ENCODE data around the gene NT5C3A.
A peak's percentile ranks its signal among the peaks of the same experiment; 100 is the strongest.
"Not testable (repeated sequence)": the region's sequence is repeated elsewhere in the genome, so short reads cannot be mapped to it uniquely, and the experiment has no call there.

Gene NT5C3A

DNA sequence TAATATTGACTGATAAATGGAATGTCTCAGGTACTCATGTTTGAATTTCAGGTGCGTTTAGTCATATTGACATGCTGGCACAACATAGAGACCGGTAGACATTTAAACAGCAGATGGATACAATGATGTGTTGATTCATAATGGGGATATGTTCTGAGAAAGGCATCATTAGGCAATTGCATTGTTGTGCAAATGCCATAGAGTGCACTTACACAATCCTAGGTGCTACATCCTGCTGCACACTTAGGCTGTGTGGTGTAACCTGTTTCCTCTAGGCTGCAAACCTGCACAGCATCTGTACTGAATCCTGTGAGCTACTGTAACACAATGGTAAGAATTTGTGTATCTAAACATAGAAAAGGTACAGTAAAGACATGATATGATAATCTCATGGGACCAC is 85.4 kb downstream of the NT5C3A start:
- H3K4me2 ChIP-seq (ENCODE audit: low read length); H3K79me2 ChIP-seq (ENCODE audit: control insufficient read depth, insufficient read depth, low read length); H3K36me3 ChIP-seq (ENCODE audit: control insufficient read depth, insufficient read depth, low read length); H3K27ac ChIP-seq (ENCODE audit: low read depth, low read length); H3K4ac ChIP-seq (ENCODE audit: low read depth, low read length); H3K56ac ChIP-seq (ENCODE audit: low read length); DNase-seq; H3K4me1 ChIP-seq (ENCODE audit: control insufficient read depth, low read depth, low read length); H3K18ac ChIP-seq (ENCODE audit: low read length); H2BK15ac ChIP-seq (replicated peaks; ENCODE audit: low read depth); H2AK5ac ChIP-seq (ENCODE audit: low read length); H3K4me3 ChIP-seq (ENCODE audit: low read length); H4K8ac ChIP-seq (ENCODE audit: low read depth, low read length); H2BK5ac ChIP-seq (ENCODE audit: low read length); H3K9ac ChIP-seq (ENCODE audit: low read length); H3K23ac ChIP-seq (ENCODE audit: low read length); H3K27me3 ChIP-seq (ENCODE audit: insufficient read depth, low read length, poor library complexity); H3K79me1 ChIP-seq (ENCODE audit: low read length); H2BK120ac ChIP-seq (ENCODE audit: low read depth, low read length); H4K5ac ChIP-seq (ENCODE audit: low read length): not testable (repeated sequence)
- WGBS (ENCODE audit: extremely low coverage, insufficient coverage, low lambda C conversion rate) = no CpG with 5 or more reads among the region's 2 CpGs

- not testable (repeated sequence) for H3K4me2 ChIP-seq (ENCODE audit: low read length); H4K5ac ChIP-seq (ENCODE audit: low read length); H3K27ac ChIP-seq (ENCODE audit: low read depth, low read length); H3K4me1 ChIP-seq (ENCODE audit: control insufficient read depth, low read depth, low read length); H3K4me3 ChIP-seq (ENCODE audit: low read length); H2BK120ac ChIP-seq (ENCODE audit: low read depth, low read length); H3K9ac ChIP-seq (ENCODE audit: low read length); H3K79me2 ChIP-seq (ENCODE audit: control insufficient read depth, insufficient read depth, low read length); H3K27me3 ChIP-seq (ENCODE audit: insufficient read depth, low read length, poor library complexity); H3K79me1 ChIP-seq (ENCODE audit: low read length); H3K18ac ChIP-seq (ENCODE audit: low read length); H4K8ac ChIP-seq (ENCODE audit: low read depth, low read length); H3K36me3 ChIP-seq (ENCODE audit: control insufficient read depth, insufficient read depth, low read length); H2BK5ac ChIP-seq (ENCODE audit: low read length); H3K56ac ChIP-seq (ENCODE audit: low read length); H3K23ac ChIP-seq (ENCODE audit: low read length); DNase-seq; H2BK15ac ChIP-seq (replicated peaks; ENCODE audit: low read depth); H2AK5ac ChIP-seq (ENCODE audit: low read length)
- WGBS (ENCODE audit: extremely low coverage, insufficient coverage, low lambda C conversion rate) = no CpG with 5 or more reads among the region's 3 CpGs
- H3K4ac ChIP-seq (ENCODE audit: low read depth, low read length) = peak overlapping the region; percentile 36
These were observed 90.6 kb downstream of the NT5C3A start for GRCh38 chr7:32971967-32972366.

- H2AK5ac ChIP-seq (ENCODE audit: low read length) = not testable (repeated sequence)
These were observed 95.4 kb downstream of the NT5C3A start for GRCh38 chr7:32967268-32967582.

DNA sequence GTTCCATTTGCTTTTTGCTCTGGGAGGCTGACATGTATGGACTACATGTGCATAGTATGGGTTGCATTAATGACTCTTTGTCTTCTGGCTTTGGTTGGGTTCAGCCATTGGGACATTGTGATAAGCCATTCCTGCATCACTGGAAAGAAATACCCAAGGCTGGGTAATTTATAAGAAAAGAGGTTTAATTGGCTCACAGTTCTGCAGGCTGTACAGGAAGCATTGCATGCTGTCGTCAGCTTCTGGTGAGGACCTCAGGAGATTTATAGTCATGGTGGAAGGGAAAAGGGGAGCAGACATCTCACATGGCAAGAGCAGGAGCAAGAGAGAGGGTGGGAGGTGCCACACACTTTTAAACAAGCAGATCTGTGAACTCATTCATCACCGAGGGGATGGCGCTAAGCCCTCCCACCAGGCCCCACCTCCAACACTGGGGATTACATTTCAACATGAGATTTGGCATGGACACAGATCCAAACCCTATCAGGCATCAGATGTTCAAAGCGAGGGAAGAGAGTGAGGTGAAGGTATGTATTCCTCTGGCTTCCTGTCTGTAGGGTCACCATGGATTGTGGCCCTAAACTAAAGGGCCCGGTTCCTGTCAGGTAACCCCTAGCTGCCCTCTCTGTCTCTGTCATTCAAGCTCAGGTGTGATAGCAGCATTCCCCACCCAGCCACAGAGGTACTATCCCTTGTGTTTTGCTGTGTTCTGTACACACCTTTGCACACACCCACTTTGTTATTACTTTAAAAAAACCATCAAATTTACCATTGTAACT is 95.9 kb downstream of the NT5C3A start:
- not testable (repeated sequence) for H3K27me3 ChIP-seq (ENCODE audit: insufficient read depth, low read length, poor library complexity); DNase-seq; H3K56ac ChIP-seq (ENCODE audit: low read length); H2BK5ac ChIP-seq (ENCODE audit: low read length); H3K18ac ChIP-seq (ENCODE audit: low read length); H3K79me2 ChIP-seq (ENCODE audit: control insufficient read depth, insufficient read depth, low read length); H3K4ac ChIP-seq (ENCODE audit: low read depth, low read length); H3K4me2 ChIP-seq (ENCODE audit: low read length); H2BK15ac ChIP-seq (replicated peaks; ENCODE audit: low read depth); H3K4me1 ChIP-seq (ENCODE audit: control insufficient read depth, low read depth, low read length); H3K36me3 ChIP-seq (ENCODE audit: control insufficient read depth, insufficient read depth, low read length); H3K9ac ChIP-seq (ENCODE audit: low read length); H2AK5ac ChIP-seq (ENCODE audit: low read length); H3K79me1 ChIP-seq (ENCODE audit: low read length); H3K23ac ChIP-seq (ENCODE audit: low read length); H2BK120ac ChIP-seq (ENCODE audit: low read depth, low read length); H3K4me3 ChIP-seq (ENCODE audit: low read length); H4K5ac ChIP-seq (ENCODE audit: low read length); H3K27ac ChIP-seq (ENCODE audit: low read depth, low read length); H4K8ac ChIP-seq (ENCODE audit: low read depth, low read length)
- WGBS (ENCODE audit: extremely low coverage, insufficient coverage, low lambda C conversion rate) = no CpG with 5 or more reads among the region's 5 CpGs

More at GRCh38 chr7:32967268-32967582, 95.4 kb downstream of the NT5C3A start:
- H3K4ac ChIP-seq (ENCODE audit: low read depth, low read length); H2BK15ac ChIP-seq (replicated peaks; ENCODE audit: low read depth); H2BK120ac ChIP-seq (ENCODE audit: low read depth, low read length); H3K56ac ChIP-seq (ENCODE audit: low read length); H3K27ac ChIP-seq (ENCODE audit: low read depth, low read length); H4K8ac ChIP-seq (ENCODE audit: low read depth, low read length); H3K36me3 ChIP-seq (ENCODE audit: control insufficient read depth, insufficient read depth, low read length); H4K5ac ChIP-seq (ENCODE audit: low read length); H3K27me3 ChIP-seq (ENCODE audit: insufficient read depth, low read length, poor library complexity); H3K79me1 ChIP-seq (ENCODE audit: low read length); H3K4me1 ChIP-seq (ENCODE audit: control insufficient read depth, low read depth, low read length); H3K4me2 ChIP-seq (ENCODE audit: low read length); H3K18ac ChIP-seq (ENCODE audit: low read length); H3K79me2 ChIP-seq (ENCODE audit: control insufficient read depth, insufficient read depth, low read length); H3K4me3 ChIP-seq (ENCODE audit: low read length); DNase-seq; H3K9ac ChIP-seq (ENCODE audit: low read length); H3K23ac ChIP-seq (ENCODE audit: low read length); H2BK5ac ChIP-seq (ENCODE audit: low read length): not testable (repeated sequence)
- WGBS (ENCODE audit: extremely low coverage, insufficient coverage, low lambda C conversion rate) = no CpG with 5 or more reads among the region's 4 CpGs

DNA sequence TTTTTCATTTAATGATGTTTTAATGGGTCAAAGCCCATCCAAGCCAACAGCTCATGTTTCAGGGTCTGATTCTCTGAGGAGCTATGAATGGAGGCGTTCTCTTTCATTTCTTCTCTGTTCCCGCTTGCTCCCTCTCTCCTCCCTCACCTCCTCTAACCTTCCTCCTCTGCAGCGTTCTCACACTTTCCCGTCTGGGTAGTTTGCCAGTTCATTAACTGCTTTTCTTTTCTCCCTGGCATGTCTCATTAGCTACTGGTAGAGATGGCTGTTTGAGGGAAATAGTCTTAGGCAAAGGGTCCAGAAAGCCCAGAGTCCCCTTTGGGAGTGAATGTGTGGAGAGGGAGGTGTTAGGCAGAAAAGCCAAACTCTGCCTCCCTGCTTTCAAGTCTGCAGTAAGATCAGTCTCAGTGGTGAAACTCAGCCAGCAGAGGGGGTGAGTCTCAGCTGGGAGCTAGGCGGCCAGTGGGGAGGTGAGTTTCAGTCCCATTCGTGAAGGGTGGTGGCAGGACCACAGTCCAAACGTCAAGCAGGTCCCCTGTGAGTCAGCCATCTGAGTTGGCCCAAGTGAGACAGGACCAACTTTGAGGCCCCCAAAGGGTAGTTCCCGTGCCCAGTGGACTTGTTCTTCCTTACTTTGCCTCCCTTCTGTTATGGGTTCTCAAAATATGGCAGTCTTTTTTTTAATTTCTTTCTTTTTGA is 98.0 kb downstream of the NT5C3A start:
- H3K4me2 ChIP-seq (ENCODE audit: low read length); H4K8ac ChIP-seq (ENCODE audit: low read depth, low read length); H3K4me1 ChIP-seq (ENCODE audit: control insufficient read depth, low read depth, low read length); H3K18ac ChIP-seq (ENCODE audit: low read length); H3K36me3 ChIP-seq (ENCODE audit: control insufficient read depth, insufficient read depth, low read length); DNase-seq; H4K5ac ChIP-seq (ENCODE audit: low read length); H3K23ac ChIP-seq (ENCODE audit: low read length); H3K27ac ChIP-seq (ENCODE audit: low read depth, low read length); H2BK120ac ChIP-seq (ENCODE audit: low read depth, low read length); H3K27me3 ChIP-seq (ENCODE audit: insufficient read depth, low read length, poor library complexity); H3K4me3 ChIP-seq (ENCODE audit: low read length); H2AK5ac ChIP-seq (ENCODE audit: low read length); H3K56ac ChIP-seq (ENCODE audit: low read length); H3K9ac ChIP-seq (ENCODE audit: low read length); H2BK15ac ChIP-seq (replicated peaks; ENCODE audit: low read depth); H3K79me2 ChIP-seq (ENCODE audit: control insufficient read depth, insufficient read depth, low read length); H3K4ac ChIP-seq (ENCODE audit: low read depth, low read length); H3K79me1 ChIP-seq (ENCODE audit: low read length); H2BK5ac ChIP-seq (ENCODE audit: low read length): not testable (repeated sequence)
- whole genome bisulfite sequencing (ENCODE audit: extremely low coverage, insufficient coverage, low lambda C conversion rate) = no CpG with 5 or more reads among the region's 8 CpGs
